A549 treated with AZD9567 at 1 μM for 4 hours (cell line): ENCODE measurements around the gene QRICH2. TPM values are rescaled to one million over a fixed set of nuclear protein-coding genes. Genes with fewer than 3 reads are reported as not detected.

Source experiments
- total RNA-seq: library from RNA; stranded (reverse); fragments of 200-300 nt; extraction: Qiagen RNA extraction; gene quantifications from 5 replicates; pipeline ENCODE4 v1.2.3, GENCODE V29; 2022; ENCODE audit not compliant: insufficient read depth

The QRICH2 gene, protein sequence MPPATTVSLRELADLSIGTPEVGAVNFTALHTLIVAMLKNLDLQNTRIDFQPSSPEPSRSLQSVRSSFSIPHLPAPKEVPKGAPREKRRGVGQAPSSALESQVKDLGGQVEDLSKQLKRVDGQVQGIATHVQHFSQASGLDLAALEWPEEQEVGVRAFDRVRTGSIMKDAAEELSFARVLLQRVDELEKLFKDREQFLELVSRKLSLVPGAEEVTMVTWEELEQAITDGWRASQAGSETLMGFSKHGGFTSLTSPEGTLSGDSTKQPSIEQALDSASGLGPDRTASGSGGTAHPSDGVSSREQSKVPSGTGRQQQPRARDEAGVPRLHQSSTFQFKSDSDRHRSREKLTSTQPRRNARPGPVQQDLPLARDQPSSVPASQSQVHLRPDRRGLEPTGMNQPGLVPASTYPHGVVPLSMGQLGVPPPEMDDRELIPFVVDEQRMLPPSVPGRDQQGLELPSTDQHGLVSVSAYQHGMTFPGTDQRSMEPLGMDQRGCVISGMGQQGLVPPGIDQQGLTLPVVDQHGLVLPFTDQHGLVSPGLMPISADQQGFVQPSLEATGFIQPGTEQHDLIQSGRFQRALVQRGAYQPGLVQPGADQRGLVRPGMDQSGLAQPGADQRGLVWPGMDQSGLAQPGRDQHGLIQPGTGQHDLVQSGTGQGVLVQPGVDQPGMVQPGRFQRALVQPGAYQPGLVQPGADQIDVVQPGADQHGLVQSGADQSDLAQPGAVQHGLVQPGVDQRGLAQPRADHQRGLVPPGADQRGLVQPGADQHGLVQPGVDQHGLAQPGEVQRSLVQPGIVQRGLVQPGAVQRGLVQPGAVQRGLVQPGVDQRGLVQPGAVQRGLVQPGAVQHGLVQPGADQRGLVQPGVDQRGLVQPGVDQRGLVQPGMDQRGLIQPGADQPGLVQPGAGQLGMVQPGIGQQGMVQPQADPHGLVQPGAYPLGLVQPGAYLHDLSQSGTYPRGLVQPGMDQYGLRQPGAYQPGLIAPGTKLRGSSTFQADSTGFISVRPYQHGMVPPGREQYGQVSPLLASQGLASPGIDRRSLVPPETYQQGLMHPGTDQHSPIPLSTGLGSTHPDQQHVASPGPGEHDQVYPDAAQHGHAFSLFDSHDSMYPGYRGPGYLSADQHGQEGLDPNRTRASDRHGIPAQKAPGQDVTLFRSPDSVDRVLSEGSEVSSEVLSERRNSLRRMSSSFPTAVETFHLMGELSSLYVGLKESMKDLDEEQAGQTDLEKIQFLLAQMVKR (N-terminal part only)
- total RNA-seq, result 0.35 to 1.8 TPM (median 0.97 TPM) in 5 replicates

GRCh38 chr17:76307966-76308338, at the start of gene QRICH2:
QRICH2 (minus strand) TSS chr17:76308276; CDS start chr17:76307998, 278 bp downstream.

DNA sequence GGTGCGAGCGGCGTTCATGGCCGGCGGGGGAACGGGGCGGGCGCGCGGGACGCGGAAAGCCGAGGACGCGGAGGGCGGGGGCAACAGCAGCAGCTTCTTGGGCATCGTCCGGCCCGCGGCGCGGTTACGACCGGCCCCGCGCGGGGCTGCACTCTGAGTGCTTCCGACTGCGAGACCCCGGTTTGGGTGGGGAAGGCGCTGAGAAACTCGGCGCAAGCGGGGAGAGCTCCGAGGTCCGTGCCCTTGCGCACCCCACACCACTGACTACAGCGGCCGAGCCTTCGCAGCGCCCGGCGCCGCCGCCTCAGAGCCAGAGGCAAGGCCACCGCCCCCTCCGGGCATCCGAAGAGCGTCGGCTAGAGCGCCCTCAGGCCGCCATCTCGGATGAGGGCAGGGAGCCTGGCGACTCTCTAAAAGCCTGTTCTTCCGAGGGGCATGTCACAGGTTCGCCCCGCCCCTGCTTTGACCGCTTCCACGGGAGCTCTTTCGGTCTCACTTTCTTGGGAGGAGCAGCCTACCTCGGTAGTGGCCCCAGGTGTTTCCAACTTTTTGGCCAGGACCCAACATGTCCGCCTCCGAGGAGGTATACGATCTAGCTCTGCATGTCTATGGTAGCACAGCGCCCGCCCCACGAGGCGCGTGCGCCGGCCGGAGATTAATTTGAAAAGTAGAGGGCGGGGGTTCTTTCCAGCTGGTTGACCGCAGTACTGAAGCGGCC, 45.7 kb upstream of the QRICH2 start, which contains the start of gene PRPSAP1:
TSS of gene PRPSAP1 (minus strand) at position 318 of the 718 bp plus-strand sequence. CDS start at position 105, 213 bp downstream.

GRCh38 chr17:76264755-76265623, 43.1 kb downstream of the QRICH2 start, which contains the start of gene UBALD2:
UBALD2 (plus strand) TSS chr17:76265348; CDS start chr17:76265506, 158 bp downstream.

DNA sequence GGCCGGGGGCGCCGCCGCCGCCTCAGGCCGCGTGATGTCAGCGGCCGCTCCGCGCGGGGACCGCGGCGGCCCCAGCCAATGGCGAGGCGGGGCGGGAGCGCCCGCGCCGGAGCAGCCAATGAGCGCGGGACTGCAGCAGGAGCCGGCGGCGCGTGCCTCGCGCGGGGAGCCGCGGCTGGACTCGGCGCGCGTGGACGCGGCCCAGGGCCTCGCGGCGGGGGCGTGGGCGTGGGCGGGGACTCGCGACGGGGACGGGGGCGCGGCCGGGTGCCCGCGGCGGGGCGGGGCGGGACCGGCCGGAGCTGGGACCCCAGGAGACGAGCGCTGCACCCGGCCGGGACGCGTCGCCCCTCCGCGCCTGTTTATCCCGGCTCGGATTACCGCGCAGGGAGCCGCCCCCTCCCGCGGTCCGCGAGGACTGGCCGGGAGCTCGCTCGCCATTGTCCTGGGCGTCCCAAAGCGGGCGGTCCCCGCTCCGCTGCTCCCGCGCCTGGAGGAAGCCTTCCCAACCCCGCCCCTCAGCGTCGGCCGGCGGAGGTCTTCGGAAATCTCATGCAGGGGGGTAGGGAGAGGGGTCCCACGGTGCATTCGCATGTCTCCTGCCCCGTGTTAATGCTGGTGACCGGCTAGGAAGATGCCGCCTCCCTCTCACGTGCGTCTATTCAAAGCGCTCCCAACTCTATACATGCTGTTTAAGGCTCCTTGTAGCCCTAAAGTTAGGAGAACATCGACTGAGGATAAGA, 67.4 kb downstream of the QRICH2 start, which contains the start of gene RNF157:
TSS of gene RNF157 (minus strand) at position 33 of the 743 bp plus-strand sequence. CDS start 253 bp downstream, outside the sequence.

Other genes with a start within 250 kb of the QRICH2 start
- 82.2 to 91.8 TPM (median 85.0 TPM) in 5 replicates for gene SRP68, start 235.8 kb downstream of the QRICH2 start, total RNA-seq
- 1.5 to 2.0 TPM (median 1.8 TPM) in 4 of 5 replicates, not detected in the other for gene GALR2, start 233.5 kb downstream of the QRICH2 start, total RNA-seq
- gene ZACN, start 229.1 kb downstream of the QRICH2 start, total RNA-seq, result 0.21 to 0.52 TPM (median 0.46 TPM) in 4 of 5 replicates, not detected in the other
- gene EXOC7, start 204.5 kb downstream of the QRICH2 start, total RNA-seq, result 45.7 to 65.2 TPM (median 60.0 TPM) in 5 replicates
- gene FOXJ1, start 167.0 kb downstream of the QRICH2 start, total RNA-seq, result 0.47 to 0.64 TPM (median 0.59 TPM) in 4 of 5 replicates, not detected in the other
- 6.9 to 10.0 TPM (median 8.0 TPM) in 5 replicates for gene RNF157, start 67.8 kb downstream of the QRICH2 start, total RNA-seq
- gene UBALD2, start 42.9 kb downstream of the QRICH2 start, total RNA-seq, result 30.3 to 120 TPM (median 109 TPM) in 5 replicates
- 54.4 to 85.5 TPM (median 63.9 TPM) in 5 replicates for gene PRPSAP1, start 45.6 kb upstream of the QRICH2 start, total RNA-seq
- gene SPHK1, start 76.3 kb upstream of the QRICH2 start, total RNA-seq, result 26.4 to 48.0 TPM (median 41.0 TPM) in 5 replicates
- 25.7 to 33.1 TPM (median 32.3 TPM) in 5 replicates for gene UBE2O, start 144.9 kb upstream of the QRICH2 start, total RNA-seq
- gene AANAT, start 159.3 kb upstream of the QRICH2 start, total RNA-seq, result 0.17 to 0.78 TPM (median 0.37 TPM) in 4 of 5 replicates, not detected in the other
- 52.5 to 68.3 TPM (median 63.8 TPM) in 5 replicates for gene RHBDF2, start 193.1 kb upstream of the QRICH2 start, total RNA-seq
- 0.76 to 1.6 TPM (median 0.98 TPM) in 4 of 5 replicates, not detected in the other for gene CYGB, start 229.4 kb upstream of the QRICH2 start, total RNA-seq
- gene PRCD, start 231.8 kb upstream of the QRICH2 start, total RNA-seq, result not detected in 5 replicates